Mammary epithelial cell (primary cell): Measurements from ENCODE around the gene TIGAR.

Source experiments
- CTCF ChIP-seq, 2 donors: IDR thresholded peaks in 1 of 2; conservative IDR thresholded peaks in 1 of 2; 2 replicates each; pipeline ENCODE4 v1.5.1; 2011 to 2012; ENCODE audit warnings: inconsistent platforms in 2 of 2, low read length in 2 of 2, mild to moderate bottlenecking in 2 of 2, control low read depth in 1 of 2, low read depth in 1 of 2; ENCODE audit not compliant: insufficient read depth in 1 of 2; ENCODE audit errors: extremely low read depth in 1 of 2
- EZH2 ChIP-seq: IDR thresholded peaks from 2 replicates; pipeline ENCODE4 v1.6.1; 2012; ENCODE audit warnings: low read length, inconsistent platforms, borderline replicate concordance

- TF ChIP-seq CTCF (conservative IDR thresholded peaks at IDR 0.05 in 1 of 2, IDR thresholded peaks at IDR 0.05 in 1 of 2; ENCODE audit: extremely low read depth in 1 of 2, insufficient read depth in 1 of 2, low read depth in 1 of 2, low read length in 2 of 2) (no peak), EZH2 (no peak)
These were observed 80.1 kb downstream of the TIGAR start for GRCh38 chr12:4401117-4401516.
